T-helper 2 cell treated with Interferon-gamma antibody and Interleukin-4, amounts not matched to agents 5 μg/mL and 100 μg/mL, for 36 hours (primary cell): ENCODE results near the gene FBXW11.

Experiments
- DNase-seq: peaks from one replicate; pipeline ENCODE4 v3.0.0; 2021; ENCODE audit warnings: low spot score
- H3K27ac Mint-ChIP-seq: one replicate; pipeline ENCODE4 v1.8.0; 2021; ENCODE audit warnings: mild to moderate bottlenecking, mixed read lengths
- H3K27me3 Mint-ChIP-seq: one replicate; pipeline ENCODE4 v1.8.0; 2021; ENCODE audit warnings: low read depth, mixed read lengths
- H3K36me3 Mint-ChIP-seq: one replicate; pipeline ENCODE4 v1.8.0; 2021; ENCODE audit warnings: low read depth, mixed read lengths
- H3K4me1 Mint-ChIP-seq: one replicate; pipeline ENCODE4 v1.8.0; 2021; ENCODE audit warnings: low read depth, mixed read lengths
- H3K4me3 Mint-ChIP-seq: one replicate; pipeline ENCODE4 v1.8.0; 2022; ENCODE audit warnings: mild to moderate bottlenecking, moderate library complexity, mixed read lengths
- H3K9me3 Mint-ChIP-seq: one replicate; pipeline ENCODE4 v1.8.0; 2021; ENCODE audit warnings: mixed read lengths

FBXW11 gene

DNA sequence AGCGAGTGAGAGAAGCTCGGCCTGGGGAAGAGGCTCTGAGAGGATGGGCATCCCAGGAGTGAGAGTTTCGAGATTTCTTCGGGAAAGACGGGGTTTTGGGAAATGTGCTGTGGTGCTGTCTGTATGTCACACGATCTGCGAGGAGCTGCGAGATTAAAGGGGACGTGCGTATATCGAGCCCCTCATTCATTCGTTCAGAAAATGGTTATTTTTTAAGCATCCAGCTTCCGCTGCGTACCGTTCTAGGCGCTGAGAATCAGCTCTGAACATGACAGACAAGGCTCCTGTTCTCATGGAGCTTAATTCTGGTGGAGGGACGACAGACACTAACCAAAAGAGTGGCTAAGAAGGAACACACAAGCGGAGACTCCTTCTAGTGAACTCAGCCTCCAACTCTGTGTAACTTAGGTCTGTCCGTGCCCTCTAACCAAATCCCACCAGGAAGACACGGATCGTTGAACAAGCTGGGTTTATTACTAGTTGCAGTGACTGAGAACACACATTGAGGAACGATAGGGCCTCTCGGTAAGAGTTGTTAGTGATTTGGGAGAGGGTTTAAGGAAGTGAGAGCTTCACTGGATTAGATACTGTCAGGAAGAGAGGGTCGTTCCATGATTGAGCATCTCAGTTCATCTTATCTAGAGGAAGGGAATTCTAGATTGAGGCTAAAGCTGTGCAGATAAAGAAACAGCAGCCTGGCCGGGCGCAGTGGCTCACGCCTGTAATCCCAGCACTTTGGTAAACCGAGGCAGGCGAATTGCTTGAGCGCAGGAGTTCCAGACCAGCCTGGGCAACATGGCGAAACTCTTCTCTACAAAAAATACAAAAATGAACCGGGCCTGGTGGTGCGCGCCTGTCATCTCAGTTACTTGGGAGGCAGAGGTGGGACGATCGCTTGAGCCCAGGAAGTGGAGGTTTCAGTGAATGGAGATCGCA is 1.0 kb upstream of the FBXW11 start:
- DNase-seq: peak; percentile 8
- Mint-ChIP-seq H3K9me3 (no peaks in the 10 kb centered on the region), H3K4me3 (peak overlapping the region; percentile 92), H3K36me3 (peaks cover 2% of the 10 kb centered on the region), H3K27ac (peak overlapping the region; percentile 93), H3K4me1 (peaks cover 21% of the 10 kb centered on the region), H3K27me3 (no peaks in the 10 kb centered on the region)

- peak overlapping the region; percentile 92 for H3K4me3 Mint-ChIP-seq
- peaks cover 2% of the 10 kb centered on the region for H3K36me3 Mint-ChIP-seq
- DNase-seq: peak; percentile 23
- H3K27me3 Mint-ChIP-seq: no peaks in the 10 kb centered on the region
- H3K27ac Mint-ChIP-seq: peak overlapping the region; percentile 96
- H3K9me3 Mint-ChIP-seq: no peaks in the 10 kb centered on the region
- peaks cover 29% of the 10 kb centered on the region for H3K4me1 Mint-ChIP-seq
Observed at GRCh38 chr5:172005708-172006320, 624 bp downstream of the FBXW11 start.

- peak; percentile 37 for DNase-seq
- Mint-ChIP-seq H3K4me3 (peak overlapping the region; percentile 92), H3K9me3 (no peaks in the 10 kb centered on the region), H3K27me3 (no peaks in the 10 kb centered on the region), H3K36me3 (peaks cover 2% of the 10 kb centered on the region), H3K27ac (peak overlapping the region; percentile 96), H3K4me1 (peaks cover 34% of the 10 kb centered on the region)
Observed at GRCh38 chr5:172004824-172005237, 1.6 kb downstream of the FBXW11 start.

DNA sequence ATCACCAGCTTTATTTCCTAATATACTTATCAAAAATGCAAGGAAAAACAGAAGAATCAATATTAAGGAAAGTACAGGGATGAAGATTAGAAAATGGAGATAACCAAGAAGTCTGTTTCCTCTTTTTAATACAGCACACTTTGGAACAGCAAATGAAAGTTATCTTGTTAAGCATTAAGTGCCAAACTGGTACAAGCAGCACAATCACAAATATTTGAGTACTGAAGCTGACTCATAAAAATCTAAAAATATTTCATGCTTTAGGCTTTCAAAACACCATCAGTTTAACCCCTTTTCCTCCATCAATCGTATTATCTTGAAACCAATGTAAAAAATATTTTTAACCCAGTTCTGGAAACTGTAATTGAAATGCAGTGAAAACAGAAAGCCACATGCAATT is 2.7 kb downstream of the FBXW11 start:
- Mint-ChIP-seq H3K4me3 (peak overlapping the region; percentile 30), H3K27me3 (no peaks in the 10 kb centered on the region), H3K27ac (peak overlapping the region; percentile 29), H3K9me3 (no peaks in the 10 kb centered on the region), H3K36me3 (peaks cover 2% of the 10 kb centered on the region), H3K4me1 (peaks cover 36% of the 10 kb centered on the region)
- DNase-seq: no peak

DNA sequence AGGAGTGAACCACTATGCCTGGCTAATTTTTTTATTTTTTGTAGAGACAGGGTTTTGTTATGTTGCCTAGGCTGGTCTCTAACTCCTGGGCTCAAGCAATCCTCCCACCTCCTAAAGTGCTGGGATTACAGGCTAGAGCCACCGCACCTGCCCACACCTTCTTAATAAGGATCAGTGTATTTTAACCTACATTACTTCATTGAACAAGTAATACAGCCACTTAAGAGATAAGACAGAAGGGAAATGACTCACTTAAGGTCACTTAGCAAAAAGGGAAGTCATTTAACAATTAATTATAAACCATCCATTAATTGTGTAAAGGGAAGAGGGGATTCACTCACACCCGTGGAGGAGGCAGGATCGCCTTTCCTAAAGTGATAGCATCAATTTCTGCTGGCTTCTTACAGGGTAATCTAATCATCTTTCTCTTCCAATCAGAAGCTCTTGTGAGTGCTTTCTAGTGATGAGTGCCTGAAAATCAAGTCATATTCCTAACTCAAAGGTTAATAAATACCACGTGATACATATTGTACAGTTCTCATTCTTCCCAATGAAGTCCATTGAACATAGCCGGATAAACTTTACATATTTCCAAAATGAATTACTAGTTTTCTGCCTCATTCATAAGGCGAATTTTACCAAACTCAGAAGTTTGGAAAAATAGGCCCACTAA is 3.5 kb downstream of the FBXW11 start:
- DNase-seq: peak; percentile 7
- Mint-ChIP-seq H3K27me3 (no peaks in the 10 kb centered on the region), H3K9me3 (no peaks in the 10 kb centered on the region), H3K36me3 (peaks cover 2% of the 10 kb centered on the region), H3K4me1 (peaks cover 36% of the 10 kb centered on the region), H3K4me3 (no peak overlapping the region), H3K27ac (peak overlapping the region; percentile 29)

- Mint-ChIP-seq H3K27ac (no peak overlapping the region), H3K4me3 (no peak overlapping the region), H3K4me1 (peaks cover 32% of the 10 kb centered on the region), H3K9me3 (no peaks in the 10 kb centered on the region), H3K27me3 (no peaks in the 10 kb centered on the region), H3K36me3 (peaks cover 2% of the 10 kb centered on the region)
- DNase-seq: no peak
Observed at GRCh38 chr5:172002310-172002709, 4.1 kb downstream of the FBXW11 start.

GRCh38 chr5:171999877-172000276 is 6.6 kb downstream of the FBXW11 start:
- no peak for DNase-seq
- no peak overlapping the region for H3K4me3 Mint-ChIP-seq
- no peaks in the 10 kb centered on the region for H3K9me3 Mint-ChIP-seq
- peaks cover 23% of the 10 kb centered on the region for H3K4me1 Mint-ChIP-seq
- H3K27me3 Mint-ChIP-seq: no peaks in the 10 kb centered on the region
- no peak overlapping the region for H3K27ac Mint-ChIP-seq
- H3K36me3 Mint-ChIP-seq: peaks cover 3% of the 10 kb centered on the region

DNA sequence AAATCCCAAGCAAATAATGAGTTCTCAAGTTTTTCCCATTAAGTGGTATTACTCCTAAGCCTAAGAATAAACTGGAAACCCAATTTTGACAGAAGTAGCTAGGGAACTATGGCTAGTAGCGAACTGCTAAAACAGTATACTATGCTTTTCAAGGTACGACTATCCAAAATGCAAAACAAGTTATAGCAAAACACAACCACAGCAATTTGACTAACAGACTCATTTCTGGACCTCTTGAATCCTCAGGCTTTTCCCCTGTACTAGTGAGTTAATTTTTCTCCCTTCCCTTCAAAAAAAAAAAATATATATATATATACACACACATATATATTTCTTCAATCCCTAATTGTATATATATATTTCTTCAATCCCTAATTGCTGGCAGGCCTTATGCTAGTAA is 7.3 kb downstream of the FBXW11 start:
- peaks cover 20% of the 10 kb centered on the region for H3K4me1 Mint-ChIP-seq
- DNase-seq: no peak
- no peak overlapping the region for H3K27ac Mint-ChIP-seq
- H3K4me3 Mint-ChIP-seq: no peak overlapping the region
- no peaks in the 10 kb centered on the region for H3K9me3 Mint-ChIP-seq
- H3K36me3 Mint-ChIP-seq: peaks cover 3% of the 10 kb centered on the region
- no peaks in the 10 kb centered on the region for H3K27me3 Mint-ChIP-seq

DNA sequence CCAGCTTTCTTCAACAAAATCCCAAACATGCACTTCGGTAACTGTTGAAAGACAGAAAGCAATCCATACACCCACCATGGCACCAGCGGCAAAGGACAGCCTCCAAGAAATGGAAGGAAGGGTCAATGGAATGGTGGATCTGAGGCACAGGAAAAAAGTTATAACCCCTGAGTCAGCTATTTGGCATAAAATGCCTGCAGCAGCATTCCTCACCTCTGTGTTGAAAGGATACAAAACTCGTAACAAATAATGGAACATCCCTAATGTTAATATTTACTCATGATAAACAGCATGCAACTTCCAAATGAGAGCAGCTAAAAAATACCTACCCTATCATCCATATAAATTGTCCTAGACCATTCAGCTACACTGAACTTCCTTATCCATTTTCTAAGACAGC is 9.4 kb downstream of the FBXW11 start:
- no peak for DNase-seq
- Mint-ChIP-seq H3K9me3 (no peaks in the 10 kb centered on the region), H3K27ac (no peak overlapping the region), H3K4me1 (peaks cover 13% of the 10 kb centered on the region), H3K36me3 (peaks cover 10% of the 10 kb centered on the region), H3K27me3 (no peaks in the 10 kb centered on the region), H3K4me3 (no peak overlapping the region)

- H3K27ac Mint-ChIP-seq: no peak overlapping the region
- peaks cover 12% of the 10 kb centered on the region for H3K4me1 Mint-ChIP-seq
- no peak overlapping the region for H3K4me3 Mint-ChIP-seq
- no peaks in the 10 kb centered on the region for H3K9me3 Mint-ChIP-seq
- DNase-seq: no peak
- no peaks in the 10 kb centered on the region for H3K27me3 Mint-ChIP-seq
- H3K36me3 Mint-ChIP-seq: peaks cover 28% of the 10 kb centered on the region
Observed at GRCh38 chr5:171992813-171993212, 13.6 kb downstream of the FBXW11 start.

- Mint-ChIP-seq H3K36me3 (peaks cover 30% of the 10 kb centered on the region), H3K4me3 (no peak overlapping the region), H3K9me3 (no peaks in the 10 kb centered on the region), H3K27ac (no peak overlapping the region), H3K27me3 (no peaks in the 10 kb centered on the region), H3K4me1 (peaks cover 12% of the 10 kb centered on the region)
- no peak for DNase-seq
Observed at GRCh38 chr5:171992305-171992704, 14.1 kb downstream of the FBXW11 start.

DNA sequence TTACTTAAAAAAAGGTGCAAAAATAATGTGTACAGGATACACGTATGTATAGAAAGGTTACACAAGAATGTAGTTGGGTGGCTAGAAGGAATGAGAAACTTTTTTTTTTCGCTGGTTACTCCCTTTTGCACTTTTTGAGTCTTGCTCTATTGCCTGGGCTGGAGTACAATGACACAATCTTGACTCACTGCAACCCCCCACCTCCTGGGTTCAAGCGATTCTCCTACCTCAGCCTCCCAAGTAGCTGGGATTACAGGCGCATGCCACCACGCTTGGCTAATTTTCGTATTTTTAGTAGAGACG is 15.8 kb downstream of the FBXW11 start:
- H3K4me1 Mint-ChIP-seq: peaks cover 12% of the 10 kb centered on the region
- H3K4me3 Mint-ChIP-seq: no peak overlapping the region
- DNase-seq: no peak
- no peaks in the 10 kb centered on the region for H3K9me3 Mint-ChIP-seq
- H3K36me3 Mint-ChIP-seq: peaks cover 34% of the 10 kb centered on the region
- no peaks in the 10 kb centered on the region for H3K27me3 Mint-ChIP-seq
- H3K27ac Mint-ChIP-seq: no peak overlapping the region

- Mint-ChIP-seq H3K36me3 (peaks cover 35% of the 10 kb centered on the region), H3K4me3 (no peak overlapping the region), H3K4me1 (peaks cover 14% of the 10 kb centered on the region), H3K9me3 (no peaks in the 10 kb centered on the region), H3K27me3 (no peaks in the 10 kb centered on the region), H3K27ac (peak overlapping the region; percentile 5)
- no peak for DNase-seq
Observed at GRCh38 chr5:171989946-171990712, 16.3 kb downstream of the FBXW11 start.
